NCI-H446 treated with DMSO at 0.1 percent for 48 hours (cell line): ENCODE measurements around the gene IGFBP5.
A peak's percentile ranks its signal among the peaks of the same experiment; 100 is the strongest.

Source experiments
- DNase-seq: peaks from one replicate; lab custom pipeline; 2025; lab: John Stamatoyannopoulos, UW

IGFBP5 gene

DNA sequence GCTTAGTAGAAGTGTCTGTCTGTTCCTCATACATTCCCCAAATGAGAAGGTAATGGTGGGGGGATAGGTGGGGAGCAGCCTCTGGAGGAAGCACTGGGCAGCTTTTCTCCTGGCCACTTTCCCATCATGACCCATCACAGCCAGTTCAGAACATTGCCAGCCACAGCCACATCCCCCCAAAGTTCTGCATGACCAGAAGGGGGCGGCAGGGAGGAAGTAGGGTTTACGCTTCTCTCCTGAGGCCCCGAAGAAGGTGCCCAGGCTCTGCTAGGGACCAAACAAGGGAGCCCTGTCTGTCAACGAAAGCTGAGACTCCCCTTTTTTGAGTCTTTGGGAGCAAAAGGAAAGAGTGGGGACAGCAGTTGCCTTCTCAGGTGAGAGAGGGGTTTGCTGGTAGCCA, 7.7 kb downstream of the IGFBP5 start:
- DNase-seq = no peak

DNA sequence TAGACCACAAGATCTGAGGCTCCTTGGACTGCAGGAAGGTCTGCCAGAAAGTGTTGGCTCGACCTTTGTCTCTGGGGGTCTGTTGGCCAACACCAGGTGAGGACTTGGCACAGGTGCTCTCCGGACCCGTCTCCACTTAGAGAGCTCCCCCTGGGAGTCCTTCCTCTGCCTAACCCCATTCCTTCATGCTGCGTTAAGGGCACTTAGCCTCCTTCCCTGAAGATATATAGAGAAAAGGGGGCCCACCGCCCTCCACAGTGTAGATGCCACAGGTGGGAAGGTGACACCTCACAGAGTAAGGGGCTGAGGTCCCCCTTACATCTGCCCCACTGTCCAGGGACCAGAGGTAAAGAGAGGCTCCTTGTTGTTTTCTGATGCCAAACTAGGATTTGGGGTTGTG, 8.2 kb downstream of the IGFBP5 start:
- no peak for DNase-seq

DNA sequence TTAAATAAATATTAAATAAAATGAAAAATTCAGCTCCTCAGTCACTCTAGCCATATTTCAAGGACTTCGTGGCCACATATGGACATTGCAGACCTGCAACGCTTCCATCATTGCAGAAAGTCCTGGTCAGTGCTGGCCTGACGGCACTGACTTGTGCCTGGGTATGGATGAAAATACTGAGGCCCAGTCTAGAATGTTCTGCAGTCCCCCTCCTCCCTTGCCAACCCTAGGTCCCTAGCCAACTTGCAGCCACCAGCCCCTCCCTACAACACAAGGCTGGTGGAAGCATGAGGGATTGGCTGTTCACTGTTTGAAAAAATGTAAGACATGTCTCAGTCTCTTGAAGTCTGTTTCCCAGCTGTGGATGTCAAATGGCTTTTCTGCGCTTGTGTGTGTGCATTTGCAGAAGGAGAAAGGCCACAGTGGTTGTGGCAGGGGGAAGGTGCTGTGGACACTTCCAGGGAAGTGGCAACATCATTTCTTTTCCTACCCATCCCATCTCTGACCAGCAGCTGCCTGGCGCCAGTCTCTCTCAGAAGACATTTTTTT, 9.9 kb downstream of the IGFBP5 start:
- no peak for DNase-seq

DNA sequence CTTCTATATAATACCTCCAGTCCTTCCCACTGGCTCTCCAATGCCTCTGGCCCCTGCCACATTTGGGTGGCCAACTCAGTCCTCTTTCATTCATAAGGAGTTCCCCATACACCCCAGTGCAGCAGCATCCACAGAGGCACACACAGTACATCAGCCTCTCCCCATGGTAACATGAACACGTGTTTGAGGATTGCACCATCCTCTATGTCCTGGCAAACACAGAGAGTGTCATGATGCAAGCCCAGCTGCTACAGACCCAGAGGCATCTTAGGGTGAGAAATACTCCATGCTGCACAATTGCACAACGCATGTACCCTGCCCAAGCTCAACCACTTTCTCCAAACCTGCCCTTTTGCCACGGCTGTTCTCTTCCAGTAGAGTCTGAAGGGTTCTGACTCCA, 11.5 kb downstream of the IGFBP5 start:
- no peak for DNase-seq

DNA sequence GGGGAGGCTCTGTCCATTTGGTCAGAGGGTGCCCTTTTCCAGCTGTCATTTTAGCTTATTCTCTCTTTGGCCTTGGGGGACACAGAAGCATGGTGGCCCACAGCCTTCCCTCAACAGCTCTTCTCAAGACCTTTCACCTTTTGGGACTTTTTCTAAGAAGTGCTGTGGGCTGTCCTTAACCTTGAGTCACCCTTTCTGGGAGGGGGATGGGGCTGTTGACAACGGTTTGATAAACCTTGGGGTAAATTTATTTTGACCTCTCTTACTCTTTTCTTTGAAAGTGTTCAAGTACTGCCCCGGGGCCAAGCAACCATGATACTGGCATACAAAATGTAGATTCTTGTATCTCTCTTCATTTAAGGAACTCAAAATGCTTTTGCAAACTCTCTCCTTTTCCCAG, 13.7 kb downstream of the IGFBP5 start:
- DNase-seq = no peak

DNA sequence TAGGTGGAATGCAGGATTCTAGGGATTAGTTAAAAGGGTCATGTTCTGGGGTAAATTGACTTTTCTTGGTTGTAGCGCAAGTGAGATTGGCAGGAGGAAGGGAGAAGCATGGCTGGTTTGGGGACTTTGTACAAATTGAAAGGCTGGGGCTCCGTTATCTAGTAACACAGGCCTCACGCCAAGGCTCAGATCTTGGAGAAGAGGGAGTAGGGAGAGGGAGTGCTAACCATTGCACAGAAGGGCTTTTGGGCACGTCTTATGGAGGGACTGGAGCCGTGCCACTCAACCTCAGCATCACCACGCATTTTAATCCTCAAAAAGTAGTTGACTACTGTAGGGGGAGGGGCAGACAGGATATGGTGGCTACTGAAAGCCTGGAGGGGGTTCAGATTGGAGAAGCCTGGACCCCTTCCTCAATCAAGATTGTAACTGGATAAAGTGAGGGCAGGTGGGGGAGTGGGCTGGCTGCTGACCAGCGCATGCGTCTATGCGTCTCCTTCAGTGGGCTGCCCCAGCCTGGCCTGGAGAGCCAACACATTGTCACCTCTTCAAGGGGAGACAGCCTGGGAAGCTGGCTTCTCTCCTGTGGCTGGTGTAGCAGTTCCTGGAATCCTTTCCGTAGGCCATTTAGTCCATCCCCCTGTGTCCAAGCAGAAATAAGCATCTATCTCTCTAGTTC, 14.3 kb downstream of the IGFBP5 start:
- DNase-seq = no peak

DNA sequence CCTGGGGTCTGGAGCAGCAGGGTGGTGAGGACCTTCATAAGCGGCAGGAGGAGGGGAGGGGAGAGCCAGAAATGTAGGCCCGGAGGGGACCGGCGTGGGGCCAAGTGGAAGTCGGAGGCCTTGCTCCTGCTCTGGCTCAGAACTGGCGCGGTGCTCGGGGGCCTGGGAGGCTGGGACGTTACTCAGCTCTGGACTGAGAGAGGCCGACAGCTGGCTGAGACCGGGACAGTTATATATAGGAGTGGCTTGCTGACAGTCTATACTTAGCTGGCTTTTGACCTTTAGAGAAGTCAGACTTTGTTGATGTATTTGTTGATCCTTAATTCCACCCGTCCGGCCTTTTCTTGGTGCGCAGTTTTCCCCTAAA, 15.7 kb downstream of the IGFBP5 start:
- DNase-seq = no peak

DNA sequence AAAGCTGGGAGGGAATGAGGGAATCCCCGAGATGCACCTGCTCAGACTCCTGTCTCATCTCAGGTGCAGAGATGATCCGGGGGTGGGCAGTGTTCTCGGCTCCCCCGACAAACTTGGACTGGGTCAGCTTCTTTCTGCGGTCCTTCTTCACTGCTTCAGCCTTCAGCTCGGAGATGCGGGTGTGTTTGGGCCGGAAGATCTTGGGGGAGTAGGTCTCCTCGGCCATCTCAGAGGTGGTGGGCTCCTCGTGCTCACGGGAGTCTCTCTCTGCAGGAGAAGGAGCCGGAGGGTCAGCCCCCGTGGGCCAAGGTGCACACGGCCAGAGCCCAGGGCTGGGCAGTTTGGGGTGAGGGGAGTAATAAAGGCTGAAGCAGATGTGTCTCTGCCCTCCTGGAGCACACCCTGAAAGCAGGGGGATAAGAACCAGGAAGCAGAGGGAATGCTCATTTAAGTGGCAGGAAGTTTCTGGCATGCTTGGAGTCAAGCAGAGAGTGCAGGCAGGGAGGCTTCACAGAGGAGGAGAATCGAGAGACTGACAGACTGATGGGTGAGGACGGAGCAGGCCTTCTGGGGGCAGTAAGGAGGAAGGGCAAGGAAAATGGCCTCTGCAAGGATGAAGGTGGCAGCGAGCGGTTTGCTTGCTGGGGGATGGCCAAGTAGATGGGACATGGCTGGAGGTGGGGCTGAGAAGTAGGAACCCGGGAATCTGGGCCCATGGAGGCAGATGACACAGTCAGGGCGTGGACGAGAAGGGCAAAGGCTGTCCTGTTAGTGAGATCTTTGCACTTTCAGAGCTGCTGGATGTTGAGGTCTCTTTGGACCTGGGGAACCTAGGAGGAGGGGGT, 16.3 kb downstream of the IGFBP5 start:
- DNase-seq = no peak

DNA sequence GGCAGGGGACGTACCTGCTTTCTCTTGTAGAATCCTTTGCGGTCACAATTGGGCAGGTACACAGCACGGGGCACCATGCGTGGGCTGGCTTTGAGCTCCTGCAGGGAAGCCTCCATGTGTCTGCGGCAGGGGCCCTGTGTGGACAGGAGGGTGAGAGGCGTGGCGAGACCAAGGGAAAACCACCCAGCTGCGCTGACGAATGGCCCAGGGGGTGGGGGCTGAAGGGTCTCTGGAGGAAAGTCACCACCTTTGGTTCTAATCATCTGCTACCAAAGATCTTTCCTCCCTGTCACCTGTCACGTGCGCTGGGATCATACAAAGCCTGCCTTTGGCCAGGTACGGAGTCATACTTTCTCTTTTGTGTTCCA, 17.3 kb downstream of the IGFBP5 start:
- DNase-seq = no peak

DNA sequence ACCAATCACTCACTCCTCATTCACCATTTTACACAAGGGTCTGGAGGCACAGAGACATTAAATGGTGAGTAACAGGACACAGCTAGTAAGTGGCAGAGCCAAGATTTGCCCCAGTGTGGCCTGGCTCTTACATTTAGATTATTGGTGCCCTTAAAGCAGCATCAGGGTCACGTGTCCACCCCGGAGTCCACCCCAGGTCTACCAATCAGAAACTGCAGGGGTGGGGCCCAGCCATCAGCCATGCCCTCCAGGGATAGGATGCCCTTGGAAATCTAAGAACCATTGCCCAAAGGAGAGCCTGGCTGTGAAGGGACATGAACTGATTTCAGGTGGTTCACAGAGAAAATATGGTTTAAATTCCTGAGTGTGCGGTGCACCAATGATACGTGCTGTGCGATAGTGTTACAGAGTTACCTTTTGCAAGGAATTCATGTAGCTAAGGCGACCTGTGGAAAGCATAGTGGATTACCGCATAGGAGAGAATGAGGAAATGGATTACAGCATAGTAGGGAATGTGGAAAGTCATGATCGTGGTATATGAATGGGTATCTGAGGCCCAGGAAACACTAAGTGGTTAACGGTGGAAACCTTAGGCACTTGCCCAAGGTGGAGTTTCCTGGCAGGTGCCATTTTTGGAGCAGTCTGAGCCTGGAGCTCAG, 17.8 kb downstream of the IGFBP5 start:
- DNase-seq = no peak

DNA sequence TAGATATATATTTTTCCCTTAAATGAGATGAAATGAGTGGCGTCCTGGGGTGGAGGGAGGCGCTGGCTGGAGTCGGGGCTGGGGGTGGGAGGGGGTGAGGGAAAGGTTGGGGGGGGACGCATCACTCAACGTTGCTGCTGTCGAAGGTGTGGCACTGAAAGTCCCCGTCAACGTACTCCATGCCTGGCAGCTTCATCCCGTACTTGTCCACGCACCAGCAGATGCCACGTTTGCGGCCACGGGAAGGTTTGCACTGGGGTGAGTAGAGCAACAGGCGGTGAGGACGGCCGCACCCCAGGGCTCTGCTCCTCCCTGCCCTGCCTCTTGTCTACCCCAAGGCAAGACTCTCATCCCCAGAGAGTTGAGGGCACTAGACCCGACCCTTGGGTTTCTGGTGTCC, 18.7 kb downstream of the IGFBP5 start:
- DNase-seq = no peak

DNA sequence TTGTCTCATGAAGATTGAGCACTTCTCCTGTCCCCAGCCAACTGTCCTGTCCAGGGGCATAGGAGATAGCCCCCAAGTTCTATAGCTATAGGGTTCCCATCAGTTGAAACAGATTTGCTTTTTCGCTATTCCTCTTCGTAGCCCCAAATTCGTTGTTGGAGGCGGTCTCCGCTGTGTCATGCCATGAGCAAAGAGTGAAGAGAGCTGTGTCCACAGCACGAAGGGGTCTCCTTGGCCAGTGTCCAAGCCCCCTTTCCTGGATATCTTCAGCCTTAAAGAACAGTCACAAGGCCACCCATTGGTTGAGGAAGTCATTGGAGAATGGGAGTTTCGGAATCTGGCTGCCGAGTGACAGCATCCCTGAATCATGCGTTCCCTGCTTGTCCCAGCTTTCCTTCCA, 21.0 kb downstream of the IGFBP5 start:
- DNase-seq = no peak

DNA sequence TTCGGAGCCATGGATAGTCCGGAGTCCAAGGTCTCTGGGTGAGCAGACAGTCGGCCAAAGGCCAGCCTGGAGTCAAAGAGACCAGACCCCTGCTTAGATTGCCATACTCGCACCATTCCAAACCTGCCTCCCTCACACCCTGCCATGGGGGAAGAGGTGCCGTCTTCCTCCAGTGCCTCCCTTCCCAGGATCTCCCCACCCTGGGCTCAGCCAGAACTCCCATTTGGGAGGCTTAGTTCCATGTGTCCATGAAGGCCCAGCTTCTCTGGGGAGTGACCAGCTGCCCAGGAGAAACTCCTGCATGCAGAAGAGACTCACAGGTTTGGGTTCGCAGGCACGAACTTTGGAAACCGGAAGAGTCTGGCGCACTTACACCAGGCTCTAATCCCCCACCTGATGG, 21.7 kb downstream of the IGFBP5 start:
- DNase-seq = no peak

DNA sequence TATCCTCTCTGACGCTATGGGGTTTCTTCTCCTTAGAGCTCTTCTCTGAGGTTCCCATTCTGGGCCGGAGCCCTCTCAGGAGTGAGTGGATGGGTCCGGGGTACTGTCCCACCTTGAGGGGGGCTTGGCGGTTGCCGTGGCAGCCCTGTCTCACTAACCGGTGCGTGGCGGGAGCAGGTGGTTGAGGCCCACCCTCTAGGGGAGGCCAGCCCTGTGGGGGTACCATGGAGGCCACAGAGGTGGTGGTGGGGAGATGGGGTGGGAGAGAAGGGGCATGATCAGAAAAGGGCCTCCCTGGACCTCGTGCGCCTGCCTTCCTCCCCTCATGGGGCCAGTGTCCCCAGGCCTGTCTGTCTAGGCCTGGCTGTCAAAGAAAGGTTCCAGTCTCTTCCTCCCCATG, 22.3 kb downstream of the IGFBP5 start:
- no peak for DNase-seq

DNA sequence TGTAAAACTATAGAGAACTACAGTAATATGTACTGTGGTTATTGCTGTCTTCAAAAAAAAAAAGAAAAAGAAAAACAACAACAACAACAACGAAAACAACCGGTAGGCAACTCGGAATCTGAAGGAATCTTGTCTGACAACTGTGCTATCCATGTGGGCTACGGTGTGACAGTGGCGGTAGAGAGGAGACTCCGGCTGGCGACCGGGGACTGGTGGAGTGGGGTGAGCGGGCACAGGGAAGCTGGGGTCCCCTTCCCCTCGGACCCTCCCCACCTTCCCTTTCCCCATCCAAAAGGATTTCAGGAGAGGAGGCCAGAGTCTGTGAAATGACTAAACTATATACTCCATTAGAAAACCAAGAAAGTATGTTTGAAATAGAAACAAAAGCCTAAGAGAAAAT, 22.9 kb downstream of the IGFBP5 start:
- no peak for DNase-seq

DNA sequence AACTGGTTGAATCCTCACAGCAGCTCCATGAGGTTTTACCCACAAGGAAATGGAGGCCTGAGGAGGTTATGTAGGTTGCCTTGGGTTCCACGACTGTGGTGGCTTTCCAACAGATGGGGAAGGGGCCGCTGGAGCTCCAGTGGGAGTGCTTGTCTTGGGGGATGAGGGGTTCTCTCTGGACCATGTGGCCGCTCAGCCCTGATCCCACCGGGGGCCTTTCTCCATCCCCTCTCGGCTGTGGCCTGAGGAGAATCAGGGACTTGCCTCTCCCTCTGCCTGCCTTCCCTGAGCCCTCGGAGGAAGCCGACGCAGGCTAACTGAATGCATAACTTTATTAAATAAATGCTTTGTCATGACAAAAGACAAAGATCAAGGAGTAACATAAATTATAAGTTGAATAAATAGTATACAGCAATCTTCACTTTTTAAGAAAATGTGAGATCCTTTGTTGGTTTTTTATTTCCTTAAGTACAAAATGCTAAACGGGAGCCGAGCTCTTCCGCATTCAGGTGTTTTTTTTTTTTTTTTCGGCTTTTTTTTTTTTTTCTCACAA, 23.5 kb downstream of the IGFBP5 start:
- DNase-seq = no peak

DNA sequence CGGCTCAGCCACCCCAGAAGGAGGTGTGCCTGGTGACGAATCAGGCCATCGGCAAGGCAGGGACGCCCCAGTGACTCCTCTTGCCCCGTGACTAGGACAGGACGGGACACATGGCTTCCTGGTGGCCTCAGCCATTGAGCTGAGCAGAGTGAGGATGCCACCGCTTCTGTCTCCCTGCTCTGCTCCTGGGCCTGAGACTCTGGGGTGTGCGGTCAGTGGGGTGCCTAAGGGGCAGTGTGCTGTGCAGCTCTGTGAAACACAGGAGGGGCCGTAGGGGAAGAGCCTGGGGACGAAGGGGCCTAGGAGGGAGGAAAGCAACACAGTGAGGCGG, 24.3 kb downstream of the IGFBP5 start:
- DNase-seq = no peak

DNA sequence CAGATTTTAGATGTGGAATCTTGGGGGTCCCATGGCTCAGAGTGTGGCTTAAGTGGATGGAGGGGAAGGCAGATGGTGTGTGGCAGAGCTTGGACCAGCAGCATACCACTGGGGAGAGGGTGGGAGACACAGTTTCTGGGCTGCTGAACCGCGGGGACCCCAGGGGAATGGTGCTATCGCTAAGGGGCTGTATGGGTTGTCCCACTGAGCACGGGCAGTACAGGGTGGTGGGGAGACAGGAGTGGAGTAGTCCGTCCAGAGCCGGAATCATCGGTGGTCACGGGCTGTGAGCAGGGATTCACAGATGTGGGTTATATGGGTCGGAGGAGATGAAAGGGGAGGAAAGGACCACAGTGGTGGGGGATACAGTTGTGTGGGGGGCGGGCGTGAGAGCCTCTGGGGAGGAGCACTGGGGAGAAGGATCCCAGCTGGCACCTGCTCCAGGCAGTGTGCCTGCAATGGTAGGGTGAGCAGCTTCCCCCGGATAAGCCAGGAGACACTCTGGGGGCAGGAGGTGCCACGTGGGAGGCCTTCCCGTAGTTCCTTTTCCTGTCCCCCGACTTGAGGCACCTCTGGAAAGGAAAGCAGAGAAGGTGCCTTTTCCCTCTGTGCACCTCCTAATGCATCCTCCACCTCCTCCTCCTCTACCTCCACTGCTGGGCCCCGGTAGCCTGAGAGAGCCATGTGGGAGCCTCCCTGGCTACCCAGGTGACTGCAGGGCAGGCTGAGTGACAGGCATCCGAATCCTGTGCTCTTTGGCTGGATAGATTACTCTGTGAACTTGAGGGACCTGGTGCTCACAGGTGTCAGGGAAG, 24.9 kb downstream of the IGFBP5 start:
- DNase-seq = no peak

DNA sequence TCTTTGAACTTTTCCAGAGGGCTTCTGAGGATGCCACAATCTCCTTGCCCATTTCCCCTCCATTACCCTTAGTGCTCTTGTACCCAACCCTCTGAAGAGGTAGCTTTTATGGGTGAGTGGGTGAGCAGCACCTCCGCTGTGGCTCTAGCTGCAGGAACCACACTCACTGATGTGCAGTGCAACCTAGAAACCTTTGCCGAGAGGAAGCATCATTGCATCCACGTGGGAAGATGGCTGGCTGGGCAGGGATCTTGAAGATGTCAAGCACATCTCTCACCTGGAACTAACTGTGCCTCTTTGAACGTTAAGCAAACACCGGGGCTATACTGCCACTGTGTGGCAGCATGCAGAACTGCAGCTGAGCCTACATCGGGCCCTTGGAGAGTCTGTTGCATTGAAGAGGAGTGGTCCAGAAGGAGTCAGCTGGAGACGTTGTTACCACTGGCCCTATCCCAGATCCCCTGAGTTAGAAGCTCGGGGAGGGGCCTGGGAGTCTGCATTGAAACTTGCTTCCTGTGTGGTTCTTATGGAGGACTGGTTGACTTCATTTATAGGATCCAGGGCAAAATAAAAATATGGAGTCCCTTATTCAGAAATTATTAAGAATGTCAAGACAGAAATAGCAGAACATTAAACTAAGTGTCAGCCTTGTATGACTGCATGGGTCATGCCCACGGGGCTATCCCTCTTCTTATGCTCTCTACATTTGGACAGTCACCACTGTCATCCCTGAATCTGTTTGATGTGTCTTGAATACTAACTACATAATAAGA, 28.7 kb downstream of the IGFBP5 start:
- DNase-seq = peak; percentile 28

DNA sequence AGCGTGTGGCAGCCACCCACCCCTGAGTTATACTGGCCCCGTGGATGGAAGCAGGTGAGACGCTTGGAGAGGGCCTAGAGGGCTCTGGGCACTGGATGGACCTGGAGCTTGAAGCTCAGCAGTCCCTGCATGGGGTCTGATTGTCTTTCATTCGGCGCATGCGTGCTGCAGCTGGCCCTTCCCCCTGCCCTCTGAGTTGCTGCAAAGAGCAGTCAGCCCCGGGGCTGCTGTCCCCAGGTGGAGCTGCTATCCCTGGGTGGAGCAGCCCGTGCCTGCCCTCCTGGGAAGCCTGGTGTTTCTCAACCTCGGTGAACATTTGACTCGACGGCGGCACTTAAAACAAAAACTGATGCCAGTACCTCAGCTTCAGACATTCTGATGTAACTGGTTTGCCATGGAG, 29.6 kb downstream of the IGFBP5 start:
- DNase-seq = no peak

DNA sequence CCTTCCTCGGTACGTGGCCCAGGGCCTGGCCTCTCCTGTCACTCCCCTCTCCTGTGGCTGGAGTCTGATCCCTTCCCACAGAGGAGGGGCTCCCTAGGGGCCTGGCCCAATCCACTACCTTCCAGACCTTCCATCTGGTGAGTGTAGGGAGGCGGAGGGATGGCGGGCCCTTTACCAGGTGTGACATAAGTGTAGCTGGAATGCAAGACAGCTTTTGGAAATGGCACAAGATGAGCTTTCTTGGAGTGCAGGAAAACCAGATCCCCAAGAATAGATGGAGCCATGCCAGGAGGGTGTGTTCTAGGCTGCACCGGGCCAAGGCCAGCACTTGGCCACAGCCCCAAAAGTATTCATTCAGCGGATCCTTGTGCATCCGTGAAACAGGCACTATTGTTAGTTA, 30.1 kb downstream of the IGFBP5 start:
- peak; percentile 51 for DNase-seq
